Prostate gland (tissue), 2 donors: ENCODE data around the gene PLPPR2. TPM values are rescaled to one million over a fixed set of nuclear protein-coding genes. Genes with fewer than 3 reads are reported as not detected.
A peak's percentile ranks its signal among the peaks of the same experiment; 100 is the strongest.

ENCODE experiments used
- DNase-seq: peaks from one replicate; pipeline ENCODE4 v3.0.0-alpha.2; 2019; ENCODE audit warnings: low spot score
- H3K27ac ChIP-seq, 2 donors: fragments of 200-600 bp; sonication (generic); 2 replicates each; pipeline ENCODE4 v1.5.1; 2017 to 2019
- H3K27me3 ChIP-seq: fragments of 200-600 bp; sonication (generic); replicated peaks from 2 replicates; pipeline ENCODE4 v1.5.1; 2019; ENCODE audit not compliant: insufficient read depth
- H3K36me3 ChIP-seq, 2 donors: fragments of 200-600 bp; sonication (generic); 1 replicate in 1 of 2; 2 replicates in 1 of 2; pipeline versions ENCODE4 v1.5.1 to v1.8.1; 2017 to 2019
- H3K4me1 ChIP-seq: fragments of 200-600 bp; sonication (generic); replicated peaks from 2 replicates; pipeline ENCODE4 v1.5.1; 2019
- H3K4me3 ChIP-seq, 2 donors: fragments of 200-600 bp; sonication (generic); 2 replicates each; pipeline ENCODE4 v1.5.1; 2017 to 2019
- H3K9me3 ChIP-seq: fragments of 200-600 bp; sonication (generic); 2 replicates; pipeline ENCODE4 v1.5.1; 2017
- CTCF ChIP-seq, 4 experiments: fragments of 200-600 bp in 2 of 4; fragments of 450-650 bp in 2 of 4; sonication (generic) in 2 of 4; IDR thresholded peaks; 1 replicate in 3 of 4; 2 replicates in 1 of 4; pipeline ENCODE4 v1.5.1; 2016 to 2019; ENCODE audit warnings: antibody characterized with exemption in 4 of 4, mild to moderate bottlenecking in 2 of 4, moderate library complexity in 2 of 4
- POLR2A ChIP-seq: fragments of 450-650 bp; IDR thresholded peaks from one replicate; pipeline ENCODE4 v1.6.1; 2016; ENCODE audit warnings: antibody characterized with exemption, mild to moderate bottlenecking
- POLR2AphosphoS5 ChIP-seq: sonication (generic); formaldehyde crosslinking; IDR thresholded peaks from one replicate; pipeline ENCODE4 v1.6.1; 2017; ENCODE audit warnings: antibody characterized with exemption
- WGBS: methylation state at CpG from one replicate; pipeline ENCODE4 v1.1.5; 2018; 5-methylcytosine and 5-hydroxymethylcytosine counted together
- intact Hi-C: fragments of 100-400 bp; cut with DNase I; formaldehyde crosslinking; loops from one replicate; pipeline ENCODE4 v1.14.2; 2022
- total RNA-seq, 2 donors: library from RNA; depleted of rRNA; stranded (reverse); fragments of >200 nt; gene quantifications; one replicate each; pipeline ENCODE4 v1.1.0, GENCODE V29; 2016

Gene PLPPR2
- total RNA-seq, 2 donors from 2014 or later, result 33.9 to 86.1 TPM

- Histone ChIP-seq H3K27me3 (no peaks in the 10 kb centered on the region), H3K4me3 (peak overlapping the region; percentile 39 to 41), H3K4me1 (peaks cover 20% of the 10 kb centered on the region), H3K27ac (peak overlapping the region; percentile 87 to 91), H3K36me3 (no peaks in the 10 kb centered on the region), H3K9me3 (no peaks in the 10 kb centered on the region)
- 2% methylated on average over 38 of the region's 54 CpGs for WGBS
- TF ChIP-seq CTCF (IDR thresholded peaks at IDR 0.05), result peak; percentile 76 to 93 (median 86)
- peak; percentile 98 for TF ChIP-seq POLR2AphosphoS5
- peak; percentile 87 for TF ChIP-seq POLR2A
- peak; percentile 96 for DNase-seq
- intact Hi-C loops, result loop anchor here (2.0 to 10.0 kb wide), 2 partner anchors 54 to 204 kb away; partner anchors contain the start of genes ODAD3 and PRKCSH
These were observed 25.7 kb downstream of the PLPPR2 start for GRCh38 chr19:11380653-11381537.

- Histone ChIP-seq H3K36me3 (no peaks in the 10 kb centered on the region), H3K4me1 (peaks cover 18% of the 10 kb centered on the region), H3K27ac (peak overlapping the region in 1 of 2 donors; percentile 51), H3K4me3 (peak overlapping the region; percentile 10 to 26), H3K9me3 (no peaks in the 10 kb centered on the region), H3K27me3 (no peaks in the 10 kb centered on the region)
- TF ChIP-seq CTCF (IDR thresholded peaks at IDR 0.05) (peak; percentile 11 to 75 (median 36)), POLR2AphosphoS5 (no peak)
- WGBS, result 3% methylated on average over 63 of the region's 65 CpGs
- intact Hi-C loops, result loop anchor here (10.0 kb wide), 1 partner anchor 202 kb away; no protein-coding TSS in a partner anchor
- DNase-seq, result no peak
These were observed 27.9 kb downstream of the PLPPR2 start for GRCh38 chr19:11382898-11383705.

GRCh38 chr19:11383706-11384048 is 28.4 kb downstream of the PLPPR2 start:
- no peak for TF ChIP-seq POLR2A
- no peak for TF ChIP-seq CTCF (IDR thresholded peaks at IDR 0.05)
- TF ChIP-seq POLR2AphosphoS5, result no peak
- Histone ChIP-seq H3K9me3 (no peaks in the 10 kb centered on the region), H3K4me3 (peak overlapping the region; percentile 10 to 26), H3K27me3 (no peaks in the 10 kb centered on the region), H3K27ac (peak overlapping the region; percentile 50 to 51), H3K36me3 (no peaks in the 10 kb centered on the region), H3K4me1 (peaks cover 13% of the 10 kb centered on the region)
- intact Hi-C loops, result loop anchor here (10.0 kb wide), 1 partner anchor 201 kb away; no protein-coding TSS in a partner anchor
- no peak for DNase-seq
- 4% methylated on average over 9 of the region's 9 CpGs for WGBS

- WGBS, result 85% methylated on average over 5 of the region's 5 CpGs
- intact Hi-C loops, result loop anchor here (10.0 kb wide), 1 partner anchor 200 kb away; no protein-coding TSS in a partner anchor
- no peak for DNase-seq
These were observed 29.5 kb downstream of the PLPPR2 start for GRCh38 chr19:11384778-11385129.

More at GRCh38 chr19:11384778-11385129, 29.5 kb downstream of the PLPPR2 start:
- Histone ChIP-seq H3K27me3 (no peaks in the 10 kb centered on the region), H3K4me1 (peaks cover 13% of the 10 kb centered on the region), H3K36me3 (no peaks in the 10 kb centered on the region), H3K27ac (no peak overlapping the region), H3K9me3 (no peaks in the 10 kb centered on the region), H3K4me3 (no peak overlapping the region)
- TF ChIP-seq POLR2AphosphoS5, result no peak
- TF ChIP-seq CTCF (IDR thresholded peaks at IDR 0.05), result no peak
